ENCODE measurements around the gene OGG1. TPM values are rescaled to one million over a fixed set of nuclear protein-coding genes. Genes with fewer than 3 reads are reported as not detected.
A peak's percentile ranks its signal among the peaks of the same experiment; 100 is the strongest.

Gene OGG1
- total RNA-seq, 1 experiment from 2014 or later: 38.7 TPM

GRCh38 chr3:9731206-9732079, 18.3 kb upstream of the OGG1 start, which contains the start of gene BRPF1:
TSS of gene BRPF1 (plus strand) at chr3:9731735. CDS start at chr3:9734141, 2,406 bp downstream.
- Histone ChIP-seq H3K4me1 (ENCODE audit: insufficient read depth, low read length) (peaks cover 23% of the 10 kb centered on the region), H3F3A (ENCODE audit: low read length, unreplicated experiment) (no peaks in the 10 kb centered on the region), H3K27me3 (ENCODE audit: low read length) (no peaks in the 10 kb centered on the region), H3K9ac (ENCODE audit: low read length) (peak within 1 kb of the TSS; percentile 99), H3K4me3 (ENCODE audit: low read length) (peak within 1 kb of the TSS; percentile 89), H3K79me2 (ENCODE audit: low read length) (peaks cover 39% of the 10 kb centered on the region), H3K4me2 (ENCODE audit: low read length) (peak within 1 kb of the TSS; percentile 97), H3K9me3 (ENCODE audit: low read length) (no peaks in the 10 kb centered on the region), H2AFZ (ENCODE audit: low read length) (peak within 1 kb of the TSS; percentile 97), H3K36me3 (ENCODE audit: low read depth, low read length) (peaks cover 15% of the 10 kb centered on the region), H3K9me2 (replicated peaks; ENCODE audit: low read length) (no peaks in the 10 kb centered on the region), H3K27ac (ENCODE audit: low read length) (peak within 1 kb of the TSS; percentile 92), H4K20me1 (ENCODE audit: low read length) (peaks cover 13% of the 10 kb centered on the region)
- ATAC-seq (peak; percentile 96), DNase-seq (peak; percentile 98)
- intact Hi-C loops (cut with micrococcal nuclease): loop anchor here (1.0 to 5.0 kb wide), 4 partner anchors 15 to 769 kb away; partner anchors contain the start of genes OGG1, RAD18 and TADA3
- TF ChIP-seq EZH2 (IDR thresholded peaks at IDR 0.05; ENCODE audit: low read length, unreplicated experiment): no peak
- TF ChIP-seq, protein P1, sequence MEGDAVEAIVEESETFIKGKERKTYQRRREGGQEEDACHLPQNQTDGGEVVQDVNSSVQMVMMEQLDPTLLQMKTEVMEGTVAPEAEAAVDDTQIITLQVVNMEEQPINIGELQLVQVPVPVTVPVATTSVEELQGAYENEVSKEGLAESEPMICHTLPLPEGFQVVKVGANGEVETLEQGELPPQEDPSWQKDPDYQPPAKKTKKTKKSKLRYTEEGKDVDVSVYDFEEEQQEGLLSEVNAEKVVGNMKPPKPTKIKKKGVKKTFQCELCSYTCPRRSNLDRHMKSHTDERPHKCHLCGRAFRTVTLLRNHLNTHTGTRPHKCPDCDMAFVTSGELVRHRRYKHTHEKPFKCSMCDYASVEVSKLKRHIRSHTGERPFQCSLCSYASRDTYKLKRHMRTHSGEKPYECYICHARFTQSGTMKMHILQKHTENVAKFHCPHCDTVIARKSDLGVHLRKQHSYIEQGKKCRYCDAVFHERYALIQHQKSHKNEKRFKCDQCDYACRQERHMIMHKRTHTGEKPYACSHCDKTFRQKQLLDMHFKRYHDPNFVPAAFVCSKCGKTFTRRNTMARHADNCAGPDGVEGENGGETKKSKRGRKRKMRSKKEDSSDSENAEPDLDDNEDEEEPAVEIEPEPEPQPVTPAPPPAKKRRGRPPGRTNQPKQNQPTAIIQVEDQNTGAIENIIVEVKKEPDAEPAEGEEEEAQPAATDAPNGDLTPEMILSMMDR (conservative IDR thresholded peaks at IDR 0.05; ENCODE audit: low read depth, low read length): no peak
- TF ChIP-seq EZH2phosphoT487 (IDR thresholded peaks at IDR 0.05; ENCODE audit: borderline replicate concordance, low read length): no peak
- no TSS peak for BruUV-seq (replicated peaks)
- ChIA-PET CTCF (interaction anchor here (0.9 to 1.3 kb wide), 2 partner anchors 13 to 15 kb away, joined by 3 to 6 read pairs; no protein-coding TSS in a partner anchor), POLR2A (ENCODE audit: unreplicated experiment) (interaction anchor here (0.5 to 0.8 kb wide), 2 partner anchors 19 to 260 kb away, joined by 3 to 6 read pairs; no protein-coding TSS in a partner anchor)

GRCh38 chr3:9732080-9732739, 17.5 kb upstream of the OGG1 start:
- Histone ChIP-seq H3K27me3 (ENCODE audit: low read length) (no peaks in the 10 kb centered on the region), H3K4me1 (ENCODE audit: insufficient read depth, low read length) (peaks cover 23% of the 10 kb centered on the region), H3K4me3 (ENCODE audit: low read length) (peak overlapping the region; percentile 89), H3K4me2 (ENCODE audit: low read length) (peak overlapping the region; percentile 97), H2AFZ (ENCODE audit: low read length) (peak overlapping the region; percentile 97), H4K20me1 (ENCODE audit: low read length) (peaks cover 13% of the 10 kb centered on the region), H3K9me3 (ENCODE audit: low read length) (no peaks in the 10 kb centered on the region), H3F3A (ENCODE audit: low read length, unreplicated experiment) (no peaks in the 10 kb centered on the region), H3K27ac (ENCODE audit: low read length) (peak overlapping the region; percentile 92), H3K9me2 (replicated peaks; ENCODE audit: low read length) (no peaks in the 10 kb centered on the region), H3K36me3 (ENCODE audit: low read depth, low read length) (peaks cover 23% of the 10 kb centered on the region), H3K9ac (ENCODE audit: low read length) (peak overlapping the region; percentile 99), H3K79me2 (ENCODE audit: low read length) (peaks cover 45% of the 10 kb centered on the region)
- ChIA-PET CTCF (interaction anchor here (0.9 kb wide), 1 partner anchor 16 kb away, joined by 3 read pairs; no protein-coding TSS in a partner anchor), POLR2A (ENCODE audit: unreplicated experiment) (no interaction called here)
- intact Hi-C loops (cut with micrococcal nuclease): loop anchor here (5.0 kb wide), 1 partner anchor 770 kb away; the partner anchor contains the start of gene RAD18
- TF ChIP-seq EZH2phosphoT487 (IDR thresholded peaks at IDR 0.05; ENCODE audit: borderline replicate concordance, low read length) (no peak), EZH2 (IDR thresholded peaks at IDR 0.05; ENCODE audit: low read length, unreplicated experiment) (no peak)
- TF ChIP-seq, protein P1 (conservative IDR thresholded peaks at IDR 0.05; ENCODE audit: low read depth, low read length): no peak
- BruUV-seq (replicated peaks): no TSS peak
- no peak for DNase-seq
- ATAC-seq: 0 out of 2 replicates have a peak, but pooled peaks have one; percentile 1

Data from PC-3 (cell line).